Panc1 (cell line): ENCODE results near the gene SMIM35. TPM values are rescaled to one million over a fixed set of nuclear protein-coding genes. Genes with fewer than 3 reads are reported as not detected.

ENCODE experiments used
- ATAC-seq: fragments of 200-7000 bp; cut with Tn5 transposase; 2 replicates; pipeline ENCODE4 v1.9.1; 2020; ENCODE audit warnings: mild to moderate bottlenecking, moderate library complexity
- BruUV-seq: library from RNA; stranded (reverse); fragments of 400-500 nt; replicated peaks from 2 replicates; lab custom pipeline; 2021; lab: Mats Ljungman, UMichigan
- CTCF ChIA-PET: fragments of 300-600 bp; sonication (Branson Sonifier 250); formaldehyde crosslinking; loops from one replicate; lab custom pipeline; 2022; ENCODE audit warnings: antibody characterized with exemption; lab: Charles Lee
- POLR2A ChIA-PET: fragments of 300-600 bp; sonication (Branson Sonifier 250); formaldehyde crosslinking; loops from one replicate; lab custom pipeline; 2022; ENCODE audit warnings: antibody characterized with exemption; lab: Charles Lee
- DNase-seq: peaks from one replicate; pipeline ENCODE4 v3.0.0-alpha.2; 2010; ENCODE audit warnings: low read depth, low spot score
- H3K27ac ChIP-seq: 2 replicates; pipeline ENCODE4 v1.5.1; 2011; ENCODE audit warnings: mild to moderate bottlenecking, low read length, inconsistent platforms
- H3K27me3 ChIP-seq: fragments of 200-500 bp; sonication (Bioruptor generic); 2 replicates; pipeline ENCODE4 v1.6.0; 2014; ENCODE audit warnings: low read length, inconsistent platforms; ENCODE audit not compliant: control insufficient read depth, insufficient read depth
- H3K36me3 ChIP-seq: fragments of 200-500 bp; sonication (Bioruptor generic); 2 replicates; pipeline ENCODE4 v1.5.1; 2014; ENCODE audit warnings: inconsistent platforms, mild to moderate bottlenecking, low read length, moderate library complexity; ENCODE audit not compliant: control insufficient read depth, insufficient read depth
- H3K4me1 ChIP-seq: 2 replicates; pipeline ENCODE4 v1.5.1; 2011; ENCODE audit warnings: inconsistent platforms, mild to moderate bottlenecking, low read length, moderate library complexity; ENCODE audit not compliant: control insufficient read depth, insufficient read depth
- H3K4me3 ChIP-seq, 2 experiments: 2 replicates each; pipeline ENCODE4 v1.5.1; 2011 to 2012; ENCODE audit warnings: low read depth in 2 of 2, low read length in 2 of 2, mild to moderate bottlenecking in 2 of 2, inconsistent platforms in 1 of 2, moderate library complexity in 1 of 2
- H3K9me3 ChIP-seq: fragments of 200-500 bp; sonication (Bioruptor generic); 2 replicates; pipeline ENCODE4 v1.5.1; 2014; ENCODE audit warnings: low read depth, mild to moderate bottlenecking, inconsistent platforms, low read length, moderate library complexity; ENCODE audit not compliant: control insufficient read depth, insufficient read depth
- POLR2AphosphoS5 ChIP-seq: IDR thresholded peaks from 2 replicates; pipeline ENCODE4 v1.6.1; 2012; ENCODE audit warnings: mild to moderate bottlenecking, low read depth, low read length, moderate library complexity
- REST ChIP-seq, 2 experiments: IDR thresholded peaks; 2 replicates each; pipeline ENCODE4 v1.6.1; 2011 to 2012; ENCODE audit warnings: low read depth in 2 of 2, control low read depth in 1 of 2, low read length in 1 of 2, mild to moderate bottlenecking in 1 of 2, moderate library complexity in 1 of 2; ENCODE audit not compliant: insufficient read depth in 1 of 2
- SIN3A ChIP-seq: IDR thresholded peaks from 2 replicates; pipeline ENCODE4 v1.6.1; 2012; ENCODE audit warnings: low read depth, mild to moderate bottlenecking, low read length, moderate library complexity, borderline replicate concordance; ENCODE audit not compliant: insufficient read depth
- TCF7L2 ChIP-seq: IDR thresholded peaks from 2 replicates; pipeline ENCODE4 v1.6.1; 2011; ENCODE audit warnings: mild to moderate bottlenecking, low read depth, low read length, inconsistent platforms
- in situ Hi-C: cut with HindIII; loops from 2 replicates; pipeline ENCODE4 v1.10.0; 2016; ENCODE audit warnings: low sequenced_read_pairs, low pct_unique_long_range_greater_than_20kb
- intact Hi-C: fragments of 100-400 bp; cut with micrococcal nuclease; formaldehyde crosslinking; loops from one replicate; pipeline ENCODE4 v1.10.0; 2022; ENCODE audit not compliant: unreplicated experiment
- total RNA-seq: library from RNA; stranded (reverse); gene quantifications from one replicate; pipeline ENCODE4 v1.2.1, GENCODE V29; 2021; ENCODE audit not compliant: unreplicated experiment
- TF ChIP-seq, protein P1 (sequence below): fragments of 450-650 bp; IDR thresholded peaks from 2 replicates; pipeline ENCODE4 v1.5.1; 2017; ENCODE audit warnings: mild to moderate bottlenecking

Gene SMIM35
- total RNA-seq, 1 experiment from 2014 or later: not detected

DNA sequence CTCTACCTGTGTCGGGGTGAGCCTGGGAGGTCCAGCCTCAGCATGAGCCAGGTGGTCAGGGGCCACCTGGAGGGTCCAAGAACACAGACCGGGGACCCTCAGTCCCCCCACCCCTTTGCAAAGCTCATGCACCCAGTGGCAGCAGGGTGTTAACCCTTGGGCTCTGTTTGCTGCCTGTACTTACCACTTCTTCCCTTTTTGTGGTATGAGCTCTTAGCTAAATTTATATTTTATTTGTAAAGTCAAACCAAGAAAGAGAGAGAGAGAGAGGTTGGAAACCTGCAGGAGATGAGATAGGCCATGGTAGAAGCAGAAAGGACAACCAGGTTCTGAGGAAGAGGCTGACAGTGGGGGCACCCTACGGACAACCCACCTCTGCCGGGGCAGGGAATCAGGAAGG lies 70.7 kb downstream of the SMIM35 start:
- BruUV-seq: no TSS peak
- no peak for TF ChIP-seq POLR2AphosphoS5
- no peak for TF ChIP-seq REST (IDR thresholded peaks at IDR 0.05; ENCODE audit: insufficient read depth in 1 of 2, low read depth in 2 of 2, low read length in 1 of 2)
- no peak for TF ChIP-seq TCF7L2
- TF ChIP-seq SIN3A: no peak
- TF ChIP-seq, protein P1, sequence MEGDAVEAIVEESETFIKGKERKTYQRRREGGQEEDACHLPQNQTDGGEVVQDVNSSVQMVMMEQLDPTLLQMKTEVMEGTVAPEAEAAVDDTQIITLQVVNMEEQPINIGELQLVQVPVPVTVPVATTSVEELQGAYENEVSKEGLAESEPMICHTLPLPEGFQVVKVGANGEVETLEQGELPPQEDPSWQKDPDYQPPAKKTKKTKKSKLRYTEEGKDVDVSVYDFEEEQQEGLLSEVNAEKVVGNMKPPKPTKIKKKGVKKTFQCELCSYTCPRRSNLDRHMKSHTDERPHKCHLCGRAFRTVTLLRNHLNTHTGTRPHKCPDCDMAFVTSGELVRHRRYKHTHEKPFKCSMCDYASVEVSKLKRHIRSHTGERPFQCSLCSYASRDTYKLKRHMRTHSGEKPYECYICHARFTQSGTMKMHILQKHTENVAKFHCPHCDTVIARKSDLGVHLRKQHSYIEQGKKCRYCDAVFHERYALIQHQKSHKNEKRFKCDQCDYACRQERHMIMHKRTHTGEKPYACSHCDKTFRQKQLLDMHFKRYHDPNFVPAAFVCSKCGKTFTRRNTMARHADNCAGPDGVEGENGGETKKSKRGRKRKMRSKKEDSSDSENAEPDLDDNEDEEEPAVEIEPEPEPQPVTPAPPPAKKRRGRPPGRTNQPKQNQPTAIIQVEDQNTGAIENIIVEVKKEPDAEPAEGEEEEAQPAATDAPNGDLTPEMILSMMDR: no peak
- Histone ChIP-seq H3K9me3 (peaks cover 8% of the 10 kb centered on the region; the same call in 1 of the 2 replicates), H3K27ac (no peak overlapping the region), H3K4me1 (no peaks in the 10 kb centered on the region), H3K36me3 (no peaks in the 10 kb centered on the region), H3K4me3 (no peak overlapping the region), H3K27me3 (peaks cover 16% of the 10 kb centered on the region)
- intact Hi-C loops (no loop called here), in situ Hi-C loops (no loop called here)
- no peak for ATAC-seq
- ChIA-PET CTCF (no interaction called here), POLR2A (no interaction called here)
- no peak for DNase-seq

DNA sequence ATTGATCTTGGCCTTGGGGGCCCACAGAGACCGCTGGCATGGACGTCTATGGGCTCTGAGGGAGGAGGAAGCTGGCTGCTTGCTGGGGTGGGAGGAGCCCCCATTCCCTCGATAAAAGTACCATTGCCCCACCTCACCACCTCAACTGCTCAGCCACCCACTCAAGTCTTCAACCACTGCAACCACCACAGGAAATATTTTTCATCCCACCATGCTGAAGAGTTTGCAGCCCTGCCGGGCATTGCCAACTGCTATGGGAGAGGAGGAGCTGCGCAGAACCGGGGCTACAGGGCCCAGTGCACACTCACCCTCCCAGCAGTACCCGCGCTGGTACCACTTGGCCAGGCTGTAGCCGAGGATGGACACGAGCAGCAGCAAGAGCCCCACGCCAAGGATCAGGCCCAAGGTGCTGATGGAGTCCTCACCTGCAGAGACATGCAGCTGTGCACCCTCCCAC lies 71.3 kb downstream of the SMIM35 start:
- Histone ChIP-seq H3K36me3 (no peaks in the 10 kb centered on the region), H3K27me3 (peaks cover 16% of the 10 kb centered on the region), H3K9me3 (peaks cover under 1% of the 10 kb centered on the region; the same call in 1 of the 2 replicates), H3K4me1 (no peaks in the 10 kb centered on the region), H3K4me3 (no peak overlapping the region), H3K27ac (no peak overlapping the region)
- no peak for ATAC-seq
- TF ChIP-seq TCF7L2 (no peak), POLR2AphosphoS5 (no peak), REST (IDR thresholded peaks at IDR 0.05; ENCODE audit: insufficient read depth in 1 of 2, low read depth in 2 of 2, low read length in 1 of 2) (no peak)
- TF ChIP-seq, protein P1: no peak
- BruUV-seq: no TSS peak
- no peak for DNase-seq
- ChIA-PET POLR2A (no interaction called here), CTCF (no interaction called here)
- in situ Hi-C loops (no loop called here), intact Hi-C loops (no loop called here)
